Measurements from ENCODE around the gene XXYLT1.
"Not testable (repeated sequence)": the region's sequence is repeated elsewhere in the genome, so short reads cannot be mapped to it uniquely, and the experiment has no call there.

Gene XXYLT1

DNA sequence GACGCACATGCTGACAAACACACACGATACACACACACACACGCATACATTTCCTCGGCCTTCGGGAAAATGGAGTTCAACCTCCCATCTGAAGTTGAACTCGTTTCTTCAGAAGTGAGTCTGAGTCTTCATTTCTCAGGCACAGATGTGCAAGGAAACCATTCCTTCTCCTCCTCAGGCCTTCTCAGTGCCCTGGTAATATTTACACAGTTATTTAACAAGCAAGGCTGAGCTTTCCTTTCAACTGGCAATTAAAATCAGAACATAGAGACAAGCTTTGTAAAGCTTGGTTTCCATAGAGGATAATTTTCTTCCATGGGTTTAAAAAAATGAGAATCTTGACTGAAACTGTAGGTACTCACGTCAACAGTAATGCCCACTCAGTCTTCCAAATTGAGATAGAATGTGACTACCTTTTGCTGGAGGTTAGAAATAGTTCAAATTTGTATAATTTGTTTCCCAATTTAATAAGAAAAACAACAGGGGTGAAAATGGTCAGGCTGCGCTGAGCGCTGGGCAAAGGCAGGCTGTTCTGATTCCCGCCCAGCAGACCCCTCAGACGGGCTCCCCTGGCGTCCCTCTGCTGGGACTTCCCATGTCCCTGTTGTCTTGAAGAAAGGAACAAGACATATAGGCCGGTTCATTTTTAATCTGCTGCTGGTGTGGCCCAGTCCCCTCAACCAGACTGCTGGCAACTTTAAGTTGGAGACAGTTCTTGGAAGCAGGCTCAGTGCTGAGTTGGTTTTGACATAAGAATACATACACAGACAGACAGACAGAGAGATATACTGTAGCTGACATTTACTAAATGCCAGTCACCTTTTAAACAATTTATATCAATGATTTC is 174.3 kb downstream of the XXYLT1 start:
- no peak for DNase-seq (ENCODE audit: low spot score)

DNA sequence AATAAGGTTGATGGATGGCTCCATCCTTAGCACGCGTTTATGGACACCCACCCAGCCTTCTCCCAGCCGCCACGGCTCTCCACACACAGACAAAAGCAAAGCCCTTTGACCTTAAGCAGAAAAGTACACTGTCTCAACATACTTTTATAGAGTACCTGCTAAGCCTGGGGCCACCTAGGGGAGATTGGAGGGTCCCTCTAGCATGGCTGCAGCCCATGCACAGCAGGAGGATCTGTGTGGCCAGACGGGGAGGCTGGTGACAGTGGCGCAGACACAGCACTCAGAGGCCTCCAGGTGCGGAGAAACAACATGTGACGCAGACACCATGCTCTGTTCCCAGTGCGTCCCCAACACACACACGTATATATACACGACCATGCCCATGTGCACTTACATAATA is 174.9 kb downstream of the XXYLT1 start:
- no peak for DNase-seq (ENCODE audit: low spot score)

DNA sequence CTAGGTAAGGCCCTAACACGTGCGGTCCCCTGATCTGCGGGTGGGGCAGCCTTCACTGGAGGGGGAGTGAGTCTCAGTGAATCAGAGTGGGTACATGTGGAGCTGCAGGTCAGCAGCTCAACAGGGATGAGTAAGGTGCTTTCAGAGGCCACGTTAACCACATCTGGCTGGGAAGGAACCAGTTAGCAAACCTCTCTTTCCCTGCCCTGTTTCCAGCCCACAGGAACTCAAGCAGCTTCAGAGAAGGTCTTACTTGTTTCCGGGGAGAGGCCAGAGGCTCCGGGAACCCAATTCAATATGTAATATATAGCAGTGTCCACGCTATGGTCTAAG is 175.3 kb downstream of the XXYLT1 start:
- DNase-seq (ENCODE audit: low spot score): no peak

DNA sequence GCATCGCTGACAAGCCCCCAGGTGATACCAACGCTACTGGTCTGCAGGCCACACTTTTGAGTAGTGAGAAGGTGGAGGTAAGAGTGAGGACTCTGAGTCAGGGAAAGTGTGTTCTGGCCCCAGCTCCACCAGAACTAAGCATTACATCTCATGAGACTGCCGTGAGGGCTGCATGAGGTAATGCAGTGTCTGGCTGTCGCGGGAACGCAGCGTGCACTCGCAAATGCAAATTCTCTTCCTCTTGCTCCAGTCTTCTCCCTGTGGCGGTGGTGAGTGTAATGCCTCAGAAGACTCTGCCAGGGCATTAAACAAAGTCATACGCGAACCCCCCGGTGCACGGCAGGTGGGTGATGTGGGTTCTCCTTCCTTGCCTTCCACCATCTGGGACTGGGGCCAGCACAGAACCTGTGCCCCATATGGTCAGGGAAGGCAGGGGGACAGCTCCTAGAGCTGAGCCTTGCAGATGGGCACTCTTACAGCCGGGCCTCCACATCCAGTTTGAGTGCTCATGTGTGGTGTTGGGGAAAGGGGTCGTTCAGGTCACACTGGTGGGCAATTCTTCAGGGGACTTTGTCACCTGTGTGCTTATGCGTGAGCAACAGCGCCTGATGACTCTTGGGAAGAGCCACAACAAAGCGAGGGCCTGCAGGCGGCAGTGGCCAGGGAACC is 175.8 kb downstream of the XXYLT1 start:
- no peak for DNase-seq (ENCODE audit: low spot score)

DNA sequence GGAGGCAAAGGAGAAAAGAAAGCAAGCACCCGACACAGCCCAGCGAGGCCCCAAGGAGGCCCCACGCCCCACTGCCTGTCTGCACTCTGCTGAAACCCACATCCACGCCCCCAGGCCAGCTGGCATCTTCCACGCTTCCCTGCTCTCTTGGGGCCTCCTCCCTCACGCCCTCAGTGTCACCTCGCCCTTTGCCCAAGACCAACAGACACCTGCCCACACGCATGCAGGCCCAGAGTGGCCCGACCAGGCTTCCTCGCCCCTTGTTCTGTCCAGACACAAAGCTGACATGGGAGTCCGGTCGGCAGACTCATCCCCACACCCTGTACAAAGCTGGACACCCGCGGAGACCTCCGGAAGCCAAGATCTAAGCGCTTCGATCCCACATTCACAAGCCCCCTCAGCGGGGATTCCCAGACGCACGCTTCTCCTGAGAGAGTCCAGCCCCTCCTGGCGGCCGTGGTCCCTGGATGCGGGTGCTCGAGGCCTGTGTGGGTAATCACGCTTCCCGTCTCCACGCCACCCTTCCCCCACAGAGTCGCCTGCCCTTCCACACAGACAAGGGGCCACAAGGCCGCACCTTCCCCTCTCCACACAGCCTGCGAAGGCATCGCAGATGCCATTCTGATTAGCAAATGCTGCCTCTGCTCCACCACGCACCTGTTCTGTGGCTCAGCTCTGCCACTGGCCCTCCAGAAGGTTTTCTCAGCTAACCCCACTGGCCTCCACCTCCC is 176.6 kb downstream of the XXYLT1 start:
- no peak for DNase-seq (ENCODE audit: low spot score)

DNA sequence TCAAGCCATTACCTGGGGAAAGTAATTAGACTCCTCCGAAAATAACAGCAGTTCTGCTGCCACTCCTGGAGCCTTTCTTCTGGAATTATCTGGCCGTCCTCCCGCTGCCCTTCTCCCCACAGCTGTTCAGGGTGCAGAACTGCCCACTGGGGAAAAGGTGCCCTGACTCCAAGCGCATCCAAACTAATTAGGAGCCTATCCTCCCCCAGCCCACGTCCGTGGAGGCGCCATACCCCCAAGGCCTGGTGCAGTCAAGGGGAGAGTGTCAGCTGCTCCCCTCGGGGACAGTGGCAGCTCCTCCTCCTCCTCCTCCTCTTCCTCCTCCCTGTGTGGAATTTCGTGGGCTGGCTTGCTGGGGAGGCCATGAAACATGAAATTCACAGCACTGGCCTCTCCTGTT is 177.2 kb downstream of the XXYLT1 start:
- DNase-seq (ENCODE audit: low spot score): no peak

DNA sequence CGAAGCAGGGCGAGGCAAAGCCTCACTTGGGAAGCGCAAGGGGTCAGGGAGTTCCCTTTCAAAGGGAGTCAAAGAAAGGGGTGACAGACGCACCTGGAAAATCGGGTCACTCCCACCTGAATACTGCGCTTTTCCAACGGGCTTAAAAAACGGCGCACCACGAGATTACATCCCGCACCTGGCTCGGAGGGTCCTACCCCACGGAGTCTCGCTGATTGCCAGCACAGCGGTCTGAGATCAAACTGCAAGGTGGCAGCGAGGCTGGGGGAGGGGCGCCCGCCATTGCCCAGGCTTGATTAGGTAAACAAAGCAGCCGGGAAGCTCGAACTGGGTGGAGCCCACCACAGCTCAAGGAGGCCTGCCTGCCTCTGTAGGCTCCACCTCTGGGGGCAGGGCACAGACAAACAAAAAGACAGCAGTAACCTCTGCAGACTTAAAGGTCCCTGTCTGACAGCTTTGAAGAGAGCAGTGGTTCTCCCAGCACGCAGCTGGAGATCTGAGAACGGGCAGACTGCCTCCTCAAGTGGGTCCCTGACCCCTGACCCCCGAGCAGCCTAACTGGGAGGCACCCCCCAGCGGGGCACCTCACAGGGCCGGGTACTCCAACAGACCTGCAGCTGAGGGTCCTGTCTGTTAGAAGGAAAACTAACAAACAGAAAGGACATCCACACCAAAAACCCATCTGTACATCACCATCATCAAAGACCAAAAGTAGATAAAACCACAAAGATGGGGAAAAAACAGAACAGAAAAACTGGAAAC is 182.9 kb downstream of the XXYLT1 start:
- DNase-seq (ENCODE audit: low spot score): not testable (repeated sequence)

DNA sequence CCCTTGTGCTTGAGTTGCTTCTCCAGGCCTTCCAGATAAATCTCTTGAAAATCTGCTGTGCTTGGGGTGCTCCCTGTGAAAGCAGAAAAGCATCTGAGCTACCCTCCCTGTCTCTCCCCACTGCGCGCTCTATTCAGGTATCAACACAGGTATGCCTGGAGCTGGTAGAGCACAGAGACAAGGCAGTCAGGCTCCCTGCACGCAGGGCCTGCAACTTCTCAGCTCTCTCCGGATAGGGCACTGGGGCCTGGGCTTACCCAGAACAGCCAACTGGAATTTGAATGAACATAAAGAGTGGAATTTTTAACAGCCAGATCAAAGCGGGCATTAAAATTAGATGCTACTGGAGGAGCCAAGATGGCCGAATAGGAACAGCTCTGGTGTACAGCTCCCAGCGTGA is 183.6 kb downstream of the XXYLT1 start:
- DNase-seq (ENCODE audit: low spot score): no peak

DNA sequence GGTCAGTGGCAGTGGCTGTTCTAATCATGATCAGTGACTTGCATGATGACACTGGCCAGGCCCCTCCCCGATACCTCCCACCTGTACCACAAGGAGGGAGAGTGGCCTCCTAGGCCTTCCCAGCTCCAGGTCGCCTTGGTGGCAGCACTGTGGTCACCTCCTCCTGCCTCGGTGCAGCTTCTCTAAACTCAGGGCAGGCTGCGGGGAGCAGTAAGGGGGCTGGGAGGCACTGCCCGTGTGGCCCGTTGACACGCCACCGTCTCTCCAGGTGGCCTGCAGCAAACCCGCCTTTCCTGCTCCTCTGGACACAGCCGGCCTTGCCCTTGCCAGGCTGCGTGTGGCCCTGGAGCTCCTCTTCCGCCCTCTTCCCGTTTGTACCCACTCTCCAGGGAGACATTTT is 184.1 kb downstream of the XXYLT1 start:
- no peak for DNase-seq (ENCODE audit: low spot score)

DNA sequence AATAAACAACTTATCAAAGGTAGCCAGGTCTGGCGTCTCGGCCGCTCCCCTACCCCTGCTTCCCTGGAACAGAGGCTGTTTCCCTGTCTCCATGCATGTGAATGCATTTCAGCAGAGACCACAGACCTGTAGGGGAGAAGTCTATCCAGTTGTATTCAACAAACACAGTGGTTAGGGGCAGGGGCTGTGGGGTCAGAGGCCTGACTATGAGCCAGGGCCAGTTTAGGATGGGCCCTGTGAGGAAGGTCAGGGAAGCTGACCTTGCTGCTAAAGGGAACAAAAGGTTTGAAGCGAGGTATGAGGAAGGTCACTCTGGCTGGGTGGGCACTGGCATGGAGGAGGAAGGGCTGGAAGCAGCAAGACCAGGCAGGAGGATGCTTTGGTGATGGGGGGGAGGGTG is 184.6 kb downstream of the XXYLT1 start:
- DNase-seq (ENCODE audit: low spot score): no peak

DNA sequence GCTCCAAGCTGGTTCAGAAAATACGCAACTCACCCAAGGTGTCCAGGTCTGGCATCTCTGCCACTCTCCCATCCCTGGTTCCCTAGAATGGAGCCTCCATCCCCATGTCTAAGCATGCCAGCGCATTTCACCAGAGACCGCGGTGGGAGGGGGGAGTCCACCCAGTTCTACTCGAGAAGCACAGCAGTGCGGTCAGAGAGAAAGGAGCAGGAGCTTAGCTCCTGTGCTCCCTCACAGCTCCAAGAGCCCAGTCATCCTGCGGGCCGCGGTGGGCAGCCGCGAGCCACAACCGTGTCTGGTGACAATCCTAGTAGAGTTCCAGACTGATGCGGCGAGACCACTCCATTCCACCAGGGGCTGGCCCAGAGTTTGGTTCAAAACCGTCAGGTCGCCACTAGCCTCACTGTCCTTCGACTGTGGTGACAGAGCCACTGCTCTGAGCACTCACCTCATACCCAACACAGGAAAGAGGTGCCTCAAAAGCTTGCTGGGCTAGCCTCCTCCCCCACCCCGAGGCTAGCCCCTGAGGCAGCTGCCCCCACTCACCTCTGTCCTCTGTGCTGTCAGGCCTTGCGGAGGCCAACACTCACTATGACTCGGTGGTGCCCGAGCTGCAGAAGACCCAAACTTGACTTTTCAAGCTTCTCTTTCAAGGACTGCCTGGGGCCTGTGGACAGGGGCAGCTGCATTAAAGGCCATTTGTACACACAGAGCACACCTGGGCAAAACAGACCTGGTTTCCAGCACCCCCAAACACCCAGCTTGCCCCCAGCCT is 185.4 kb downstream of the XXYLT1 start:
- DNase-seq (ENCODE audit: low spot score): no peak

DNA sequence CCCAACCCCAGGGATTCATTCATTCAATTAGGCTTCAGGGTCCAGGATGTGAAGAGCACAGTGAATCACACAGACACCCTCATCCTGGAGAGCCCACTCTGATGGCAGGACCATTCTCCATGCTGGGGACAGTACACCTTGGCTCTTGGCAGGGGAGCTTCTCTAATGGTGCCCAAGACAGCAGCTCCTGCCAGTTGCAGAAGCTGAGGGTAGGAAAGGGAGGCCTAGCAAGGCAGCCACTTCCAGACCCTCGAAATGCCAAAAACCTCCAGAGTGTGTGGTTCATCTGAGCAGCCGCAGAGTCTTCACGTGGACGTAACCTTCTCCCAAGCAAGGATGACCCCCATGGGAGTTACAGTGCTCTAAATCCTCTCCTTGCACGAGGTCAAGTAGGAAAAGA is 186.2 kb downstream of the XXYLT1 start:
- DNase-seq (ENCODE audit: low spot score): no peak

DNA sequence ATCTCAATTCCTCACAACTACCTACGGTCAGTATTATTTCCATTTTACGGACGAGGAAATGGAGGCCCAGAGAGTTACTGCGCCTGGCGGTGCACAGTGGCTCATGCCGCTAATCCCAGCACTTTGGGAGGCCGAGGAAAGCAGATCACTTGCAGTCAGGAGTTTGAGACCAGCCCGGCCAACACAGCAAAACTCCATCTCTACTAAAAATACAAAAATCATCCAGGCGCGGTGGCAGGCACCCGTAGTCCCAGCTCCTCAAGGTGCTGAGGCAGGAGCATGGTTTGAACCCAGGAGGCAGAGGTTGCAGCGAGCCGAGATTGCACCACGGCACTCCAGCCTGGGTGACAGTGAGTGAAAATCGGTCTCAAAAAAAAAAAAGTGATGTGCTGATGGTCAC is 187.3 kb downstream of the XXYLT1 start:
- no peak for DNase-seq (ENCODE audit: low spot score)

DNA sequence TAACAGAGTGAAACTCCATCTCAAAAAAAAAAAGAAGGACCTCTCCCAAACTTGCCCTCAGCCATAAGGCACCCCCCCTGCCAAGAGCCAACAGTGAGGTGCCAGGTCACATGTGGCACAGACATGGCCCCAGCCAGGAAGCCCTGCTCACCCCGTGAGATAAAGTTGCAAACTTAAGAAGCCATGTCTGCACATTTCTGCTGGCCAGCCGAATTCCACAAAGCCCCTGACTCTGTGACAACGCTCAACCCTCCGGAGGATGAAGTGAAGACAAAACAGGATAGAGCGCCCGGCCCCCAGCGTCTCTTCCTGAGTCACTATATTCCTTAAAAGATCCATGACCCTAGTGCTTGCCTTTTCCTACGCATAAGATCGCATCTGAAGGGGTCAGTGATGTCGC is 188.1 kb downstream of the XXYLT1 start:
- DNase-seq (ENCODE audit: low spot score): no peak

DNA sequence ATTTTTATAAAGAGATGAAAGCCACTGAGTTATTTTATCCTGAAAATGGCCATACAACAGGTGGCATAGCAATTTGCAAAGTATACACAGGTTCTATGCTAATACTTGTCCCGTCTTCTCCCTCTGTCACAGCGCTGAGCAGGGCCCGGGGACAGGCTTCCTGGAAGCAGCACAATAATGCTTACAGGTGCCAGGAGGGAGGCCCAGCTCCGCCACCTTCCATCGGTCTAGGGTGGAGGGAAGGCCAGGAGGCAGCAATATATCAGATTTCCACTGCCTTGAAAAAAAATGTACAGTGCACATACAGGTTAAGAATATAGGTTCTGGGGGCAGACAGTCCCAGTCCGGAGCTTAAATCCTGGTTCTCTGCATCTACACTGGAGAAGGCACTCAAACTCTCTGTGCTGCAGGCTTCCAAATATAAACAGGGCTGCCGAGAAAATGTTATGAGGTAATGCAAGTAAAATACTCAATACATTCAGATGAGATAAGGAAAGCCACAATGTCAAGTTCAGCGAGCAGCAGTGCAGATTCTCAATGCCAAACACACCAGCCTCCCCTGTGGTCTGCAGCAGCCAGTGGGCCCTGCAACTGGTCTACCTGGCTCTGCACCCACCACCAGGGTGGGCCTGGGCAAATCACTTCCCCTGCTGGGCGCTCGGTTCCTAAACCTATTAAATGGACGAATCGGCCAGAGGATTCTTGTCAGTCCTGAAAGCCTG is 189.6 kb downstream of the XXYLT1 start:
- no peak for DNase-seq (ENCODE audit: low spot score)

DNA sequence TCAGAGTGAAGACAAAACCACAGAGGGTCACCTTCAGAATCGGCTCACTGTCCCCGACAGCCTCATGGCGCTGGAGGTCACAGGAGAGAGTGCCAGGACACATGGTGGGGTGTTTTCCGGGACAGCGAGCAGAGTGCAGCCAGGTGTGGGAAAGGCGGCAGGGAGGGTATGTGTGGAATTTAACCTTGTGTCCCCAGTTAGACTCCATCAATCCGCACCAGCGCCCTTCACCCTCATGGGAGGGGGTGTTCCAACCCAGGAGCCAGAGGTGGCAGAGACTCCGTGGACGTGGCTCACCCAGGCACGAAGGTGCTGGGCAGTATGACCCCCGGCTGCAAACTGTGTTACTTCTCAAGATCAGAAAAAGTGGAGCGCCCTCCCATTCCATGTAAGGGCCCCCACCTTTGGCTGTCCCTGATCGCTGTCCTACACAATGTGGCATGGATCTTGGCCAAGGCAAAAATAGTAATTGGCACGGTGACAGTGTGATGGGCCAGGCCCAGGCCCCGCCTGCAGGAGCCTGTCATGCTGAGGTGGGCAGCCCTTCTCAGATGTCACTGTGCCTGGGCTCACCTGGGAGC is 190.3 kb downstream of the XXYLT1 start:
- DNase-seq (ENCODE audit: low spot score): no peak

DNA sequence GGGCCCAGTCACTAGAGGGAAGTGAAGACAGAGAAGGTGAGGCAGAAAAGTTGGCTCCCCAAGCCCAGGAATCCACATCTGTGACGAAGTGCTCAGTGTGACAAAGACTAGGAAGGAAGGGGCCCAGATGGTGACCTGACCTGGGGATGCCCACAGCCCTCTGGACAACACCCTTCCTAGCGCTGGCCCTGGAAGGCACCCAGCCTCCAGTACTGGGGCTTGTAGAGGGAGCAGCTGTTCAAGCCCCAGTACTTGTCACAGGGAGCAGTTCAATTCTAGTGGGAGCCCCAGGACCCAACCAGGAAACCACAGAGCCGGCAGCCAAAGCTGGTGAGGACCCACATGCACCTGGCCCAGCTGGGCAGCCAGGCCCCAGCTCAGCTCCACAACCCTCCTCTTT is 190.8 kb downstream of the XXYLT1 start:
- DNase-seq (ENCODE audit: low spot score): no peak

DNA sequence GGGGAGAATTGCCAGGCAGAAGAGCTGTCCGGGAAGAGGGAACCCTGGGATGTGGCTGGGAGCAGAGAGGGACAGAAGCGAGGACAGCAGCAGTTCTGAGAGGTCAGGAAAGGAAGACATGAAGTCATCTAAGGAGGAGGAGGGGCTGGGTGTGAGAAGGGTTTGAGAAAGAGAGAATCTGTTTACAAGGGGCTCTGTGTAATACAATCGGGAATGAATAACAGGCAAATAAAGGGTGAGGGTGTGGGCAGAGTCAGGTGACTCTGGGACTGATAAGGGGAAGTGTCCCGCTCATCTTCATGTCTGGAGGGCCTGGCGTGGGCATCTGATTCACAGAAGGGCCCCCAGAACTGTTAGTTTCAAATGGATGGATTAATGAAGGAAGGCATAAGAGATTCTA is 191.3 kb downstream of the XXYLT1 start:
- no peak for DNase-seq (ENCODE audit: low spot score)

DNA sequence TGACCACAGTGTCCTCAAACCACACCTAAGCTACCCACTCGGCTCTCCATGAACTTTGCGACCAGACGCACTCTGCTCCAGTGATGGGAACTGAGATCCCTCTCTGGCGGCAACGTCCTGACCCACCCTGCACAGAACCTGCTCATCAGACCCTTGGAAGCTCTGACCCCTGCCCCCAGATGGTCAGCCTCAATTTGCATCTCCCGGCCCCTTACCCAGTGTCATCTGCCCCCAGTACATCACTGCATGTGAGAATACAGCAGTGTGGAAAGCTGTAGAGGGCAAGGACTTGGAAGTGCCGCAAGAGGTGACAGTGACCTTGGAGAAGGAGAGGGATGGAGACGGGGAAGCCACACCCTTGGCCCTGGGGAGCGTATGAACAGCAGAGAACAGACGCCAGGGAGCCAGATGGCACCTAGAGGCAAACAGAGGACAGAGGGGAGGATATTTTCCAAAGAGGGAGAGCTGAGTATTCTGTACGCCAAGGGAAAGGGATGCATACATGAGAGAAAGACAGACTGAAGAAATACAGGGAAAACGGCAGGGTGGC is 192.0 kb downstream of the XXYLT1 start:
- DNase-seq (ENCODE audit: low spot score): no peak
